ENCODE data around the gene TPD52L1. TPM values are rescaled to one million over a fixed set of nuclear protein-coding genes. Genes with fewer than 3 reads are reported as not detected.

TPD52L1 gene
- total RNA-seq, 4 donors from 2014 or later: 22.2 to 77.6 (median 37.7) TPM

DNA sequence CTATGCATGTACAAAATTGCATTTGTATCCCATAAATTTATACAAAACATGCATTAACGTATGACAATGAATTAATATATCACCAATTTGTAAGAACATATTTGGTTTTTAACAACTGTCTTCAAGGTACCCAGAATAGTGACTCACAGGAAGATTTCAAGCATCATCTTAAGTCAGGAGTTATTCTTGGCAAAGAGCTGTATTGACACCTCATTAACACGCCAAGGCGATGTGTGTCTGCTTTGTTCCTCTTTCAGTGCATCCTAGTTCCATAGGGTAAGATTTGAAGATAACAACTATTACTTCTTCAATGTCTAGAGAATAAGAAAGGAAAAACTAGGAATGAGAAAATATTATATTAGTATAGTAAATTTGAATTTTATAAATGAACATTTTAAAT, 35.8 kb upstream of the TPD52L1 start:
- Histone ChIP-seq H3K4me3 (no peak overlapping the region), H3K27me3 (no peaks in the 10 kb centered on the region), H3K27ac (no peak overlapping the region), H3K4me1 (no peaks in the 10 kb centered on the region), H3K36me3 (no peaks in the 10 kb centered on the region), H3K9me3 (no peaks in the 10 kb centered on the region)
- TF ChIP-seq POLR2A (IDR thresholded peaks at IDR 0.05): no peak
- TF ChIP-seq, protein P1, sequence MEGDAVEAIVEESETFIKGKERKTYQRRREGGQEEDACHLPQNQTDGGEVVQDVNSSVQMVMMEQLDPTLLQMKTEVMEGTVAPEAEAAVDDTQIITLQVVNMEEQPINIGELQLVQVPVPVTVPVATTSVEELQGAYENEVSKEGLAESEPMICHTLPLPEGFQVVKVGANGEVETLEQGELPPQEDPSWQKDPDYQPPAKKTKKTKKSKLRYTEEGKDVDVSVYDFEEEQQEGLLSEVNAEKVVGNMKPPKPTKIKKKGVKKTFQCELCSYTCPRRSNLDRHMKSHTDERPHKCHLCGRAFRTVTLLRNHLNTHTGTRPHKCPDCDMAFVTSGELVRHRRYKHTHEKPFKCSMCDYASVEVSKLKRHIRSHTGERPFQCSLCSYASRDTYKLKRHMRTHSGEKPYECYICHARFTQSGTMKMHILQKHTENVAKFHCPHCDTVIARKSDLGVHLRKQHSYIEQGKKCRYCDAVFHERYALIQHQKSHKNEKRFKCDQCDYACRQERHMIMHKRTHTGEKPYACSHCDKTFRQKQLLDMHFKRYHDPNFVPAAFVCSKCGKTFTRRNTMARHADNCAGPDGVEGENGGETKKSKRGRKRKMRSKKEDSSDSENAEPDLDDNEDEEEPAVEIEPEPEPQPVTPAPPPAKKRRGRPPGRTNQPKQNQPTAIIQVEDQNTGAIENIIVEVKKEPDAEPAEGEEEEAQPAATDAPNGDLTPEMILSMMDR (IDR thresholded peaks at IDR 0.05): no peak
- intact Hi-C loops (cut with DNase I; ENCODE audit: low total_unique reads): no loop called here
- DNase-seq: no peak

DNA sequence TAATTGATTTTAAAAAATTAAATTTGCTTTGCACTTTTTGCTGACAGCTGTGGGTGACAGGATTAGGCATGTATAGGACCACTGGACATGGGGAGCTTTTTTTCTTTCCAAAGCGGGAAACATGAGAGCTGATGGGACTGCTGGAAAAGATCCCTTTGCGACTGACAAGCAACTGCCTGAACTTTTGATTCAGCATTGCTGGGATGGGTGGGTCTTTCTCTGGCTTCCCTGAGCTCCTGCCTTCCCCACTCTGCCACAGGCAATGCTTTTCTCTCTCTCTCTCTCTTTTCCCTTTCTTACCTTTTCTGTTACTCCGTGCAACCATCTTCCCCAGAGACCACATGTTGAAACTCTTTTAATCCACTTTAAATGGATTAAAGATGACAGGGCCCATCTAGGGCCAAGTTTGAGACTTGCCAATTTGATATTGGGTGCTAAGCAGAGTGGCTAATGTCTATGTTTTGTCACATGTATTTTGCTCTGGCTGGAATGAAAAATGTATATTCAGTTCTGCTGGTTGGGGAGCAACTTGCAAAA, 33.5 kb upstream of the TPD52L1 start:
- DNase-seq: no peak
- intact Hi-C loops (cut with DNase I; ENCODE audit: low total_unique reads): no loop called here
- Histone ChIP-seq H3K27ac (no peak overlapping the region), H3K27me3 (no peaks in the 10 kb centered on the region), H3K4me3 (no peak overlapping the region), H3K36me3 (no peaks in the 10 kb centered on the region), H3K4me1 (no peaks in the 10 kb centered on the region), H3K9me3 (no peaks in the 10 kb centered on the region)
- TF ChIP-seq, protein P1 (IDR thresholded peaks at IDR 0.05): no peak
- no peak for TF ChIP-seq POLR2A (IDR thresholded peaks at IDR 0.05)

DNA sequence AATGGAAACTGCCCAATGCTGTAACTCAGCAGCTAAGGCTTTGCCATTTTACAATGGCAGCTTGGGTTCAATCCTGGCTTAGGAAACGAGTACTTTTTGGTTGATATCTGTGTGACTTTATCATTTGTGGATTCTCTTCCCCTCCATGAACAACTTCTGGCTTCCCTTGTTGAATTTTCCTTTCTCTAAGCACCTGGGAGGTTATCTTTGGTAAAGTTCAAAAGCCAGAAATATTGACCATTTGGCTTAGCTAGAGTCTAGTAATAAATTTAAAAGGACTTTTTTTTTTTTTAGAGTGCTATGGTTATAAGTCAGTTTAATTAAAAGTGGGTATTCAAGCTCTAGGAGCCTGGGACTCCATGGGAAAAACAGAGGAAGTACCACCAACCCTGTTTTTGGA, 31.7 kb upstream of the TPD52L1 start:
- intact Hi-C loops (cut with DNase I; ENCODE audit: low total_unique reads): no loop called here
- TF ChIP-seq POLR2A (IDR thresholded peaks at IDR 0.05): no peak
- TF ChIP-seq, protein P1 (IDR thresholded peaks at IDR 0.05): no peak
- no peak overlapping the region for H3K27ac ChIP-seq
- H3K4me1 ChIP-seq: no peaks in the 10 kb centered on the region
- no peak overlapping the region for H3K4me3 ChIP-seq
- H3K36me3 ChIP-seq: no peaks in the 10 kb centered on the region
- no peaks in the 10 kb centered on the region for H3K9me3 ChIP-seq
- DNase-seq: no peak
- H3K27me3 ChIP-seq: no peaks in the 10 kb centered on the region

DNA sequence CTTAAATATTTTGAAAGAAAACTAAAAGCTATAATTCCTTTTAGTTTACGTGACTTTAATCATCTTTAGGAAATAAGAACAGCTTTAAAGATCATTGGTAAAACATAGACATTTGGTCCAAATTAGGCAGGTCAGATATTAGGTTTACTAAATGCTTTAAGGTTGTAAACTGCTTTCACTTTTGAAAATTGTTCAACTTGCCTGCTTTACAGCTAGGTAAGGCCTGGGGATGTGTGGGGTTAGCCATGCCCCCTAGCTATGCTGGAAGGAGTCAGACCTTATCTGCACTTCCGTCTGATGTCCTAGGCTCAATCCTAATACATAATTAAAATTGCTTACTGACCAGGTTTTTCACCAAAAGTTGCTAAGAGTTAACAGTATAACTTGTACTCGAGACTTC, 30.5 kb upstream of the TPD52L1 start:
- Histone ChIP-seq H3K27me3 (no peaks in the 10 kb centered on the region), H3K4me1 (no peaks in the 10 kb centered on the region), H3K27ac (no peak overlapping the region), H3K4me3 (no peak overlapping the region), H3K36me3 (no peaks in the 10 kb centered on the region), H3K9me3 (no peaks in the 10 kb centered on the region)
- intact Hi-C loops (cut with DNase I; ENCODE audit: low total_unique reads): no loop called here
- TF ChIP-seq, protein P1 (IDR thresholded peaks at IDR 0.05): no peak
- no peak for TF ChIP-seq POLR2A (IDR thresholded peaks at IDR 0.05)
- no peak for DNase-seq

DNA sequence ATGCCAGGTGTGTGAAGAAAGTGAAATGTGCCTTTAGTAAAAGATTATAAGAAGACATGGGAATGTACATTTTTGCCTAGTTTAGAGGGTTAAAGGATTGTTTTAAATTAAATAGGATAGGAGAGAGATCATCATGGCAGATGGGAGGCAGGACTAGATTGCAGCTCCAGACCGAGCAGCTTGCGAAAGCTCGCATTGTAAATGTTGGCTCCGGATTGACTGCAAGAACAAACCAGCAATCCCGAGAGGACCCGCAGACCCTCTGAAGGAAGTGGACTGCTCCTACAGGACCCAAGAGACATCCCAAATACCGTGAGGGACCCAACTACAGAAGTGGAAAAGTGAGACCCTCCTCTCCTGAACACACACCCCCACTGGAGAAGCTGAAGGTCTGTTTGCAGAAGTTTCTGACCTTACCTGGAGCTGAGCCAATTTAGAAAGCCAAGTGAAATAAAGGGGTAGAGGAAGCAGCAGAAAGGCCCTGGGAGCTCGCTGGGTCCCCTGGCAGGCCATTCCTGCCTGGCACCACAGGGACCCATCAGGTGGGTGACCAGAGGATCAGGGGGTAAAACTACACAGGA, 30.0 kb upstream of the TPD52L1 start:
- Histone ChIP-seq H3K36me3 (no peaks in the 10 kb centered on the region), H3K27ac (no peak overlapping the region), H3K27me3 (no peaks in the 10 kb centered on the region), H3K4me1 (no peaks in the 10 kb centered on the region), H3K9me3 (no peaks in the 10 kb centered on the region), H3K4me3 (no peak overlapping the region)
- TF ChIP-seq POLR2A (IDR thresholded peaks at IDR 0.05): no peak
- TF ChIP-seq, protein P1 (IDR thresholded peaks at IDR 0.05): no peak
- intact Hi-C loops (cut with DNase I; ENCODE audit: low total_unique reads): no loop called here
- DNase-seq: no peak

All from uterus (tissue), 4 donors.